Prostate gland (tissue), 2 donors: ENCODE data around the gene FHIP1B. TPM values are rescaled to one million over a fixed set of nuclear protein-coding genes. Genes with fewer than 3 reads are reported as not detected.

Experiments
- DNase-seq: peaks from one replicate; pipeline ENCODE4 v3.0.0-alpha.2; 2019; ENCODE audit warnings: low spot score
- H3K27ac ChIP-seq, 2 donors: fragments of 200-600 bp; sonication (generic); 2 replicates each; pipeline ENCODE4 v1.5.1; 2017 to 2019
- H3K27me3 ChIP-seq: fragments of 200-600 bp; sonication (generic); replicated peaks from 2 replicates; pipeline ENCODE4 v1.5.1; 2019; ENCODE audit not compliant: insufficient read depth
- H3K36me3 ChIP-seq, 2 donors: fragments of 200-600 bp; sonication (generic); 1 replicate in 1 of 2; 2 replicates in 1 of 2; pipeline versions ENCODE4 v1.5.1 to v1.8.1; 2017 to 2019
- H3K4me1 ChIP-seq: fragments of 200-600 bp; sonication (generic); replicated peaks from 2 replicates; pipeline ENCODE4 v1.5.1; 2019
- H3K4me3 ChIP-seq, 2 donors: fragments of 200-600 bp; sonication (generic); 2 replicates each; pipeline ENCODE4 v1.5.1; 2017 to 2019
- H3K9me3 ChIP-seq: fragments of 200-600 bp; sonication (generic); 2 replicates; pipeline ENCODE4 v1.5.1; 2017
- CTCF ChIP-seq, 4 experiments: fragments of 200-600 bp in 2 of 4; fragments of 450-650 bp in 2 of 4; sonication (generic) in 2 of 4; IDR thresholded peaks; 1 replicate in 3 of 4; 2 replicates in 1 of 4; pipeline ENCODE4 v1.5.1; 2016 to 2019; ENCODE audit warnings: antibody characterized with exemption in 4 of 4, mild to moderate bottlenecking in 2 of 4, moderate library complexity in 2 of 4
- POLR2A ChIP-seq: fragments of 450-650 bp; IDR thresholded peaks from one replicate; pipeline ENCODE4 v1.6.1; 2016; ENCODE audit warnings: antibody characterized with exemption, mild to moderate bottlenecking
- POLR2AphosphoS5 ChIP-seq: sonication (generic); formaldehyde crosslinking; IDR thresholded peaks from one replicate; pipeline ENCODE4 v1.6.1; 2017; ENCODE audit warnings: antibody characterized with exemption
- WGBS: methylation state at CpG from one replicate; pipeline ENCODE4 v1.1.5; 2018; 5-methylcytosine and 5-hydroxymethylcytosine counted together
- intact Hi-C: fragments of 100-400 bp; cut with DNase I; formaldehyde crosslinking; loops from one replicate; pipeline ENCODE4 v1.14.2; 2022
- total RNA-seq, 2 donors: library from RNA; depleted of rRNA; stranded (reverse); fragments of >200 nt; gene quantifications; one replicate each; pipeline ENCODE4 v1.1.0, GENCODE V29; 2016

The FHIP1B gene
- total RNA-seq, 2 donors from 2014 or later, result 50.6 to 105 TPM

GRCh38 chr11:6258571-6259081, 24.2 kb upstream of the FHIP1B start:
- no peak overlapping the region for H3K27ac ChIP-seq
- intact Hi-C loops, result no loop called here
- DNase-seq, result no peak

DNA sequence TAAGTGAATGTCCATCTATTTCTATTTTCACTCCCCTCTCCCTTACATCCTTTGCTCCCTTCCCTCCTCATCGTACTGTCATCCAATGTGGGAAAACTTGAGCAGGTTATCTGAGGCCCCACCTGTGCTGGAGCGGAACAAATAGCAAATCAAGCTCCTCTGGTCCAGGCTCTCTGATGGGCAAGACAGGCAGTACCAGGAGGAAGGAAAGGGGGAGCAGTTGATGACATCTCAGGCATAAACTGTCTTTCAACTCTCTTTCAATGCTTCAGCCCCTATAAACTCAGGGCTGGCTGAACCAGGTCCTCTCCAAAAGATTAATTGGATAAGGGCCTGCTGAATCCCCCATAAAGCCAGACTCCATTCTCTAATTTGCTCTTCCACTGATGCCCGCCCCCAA, 23.7 kb upstream of the FHIP1B start:
- Histone ChIP-seq H3K27ac (no peak overlapping the region), H3K9me3 (no peaks in the 10 kb centered on the region), H3K36me3 (no peaks in the 10 kb centered on the region), H3K27me3 (no peaks in the 10 kb centered on the region), H3K4me1 (peaks cover 5% of the 10 kb centered on the region), H3K4me3 (no peak overlapping the region)
- intact Hi-C loops, result no loop called here
- 65% methylated on average over 3 of the region's 3 CpGs for WGBS
- TF ChIP-seq POLR2AphosphoS5 (no peak), POLR2A (no peak), CTCF (IDR thresholded peaks at IDR 0.05) (no peak)
- DNase-seq, result no peak

More at GRCh38 chr11:6258571-6259081, 24.2 kb upstream of the FHIP1B start:
- 2% methylated on average over 16 of the region's 16 CpGs for WGBS
- no peaks in the 10 kb centered on the region for H3K9me3 ChIP-seq
- no peaks in the 10 kb centered on the region for H3K27me3 ChIP-seq
- TF ChIP-seq POLR2AphosphoS5 (no peak), POLR2A (no peak)
- H3K4me1 ChIP-seq, result peaks cover 5% of the 10 kb centered on the region
- peak overlapping the region; percentile 21 to 31 for H3K4me3 ChIP-seq
- no peaks in the 10 kb centered on the region for H3K36me3 ChIP-seq

- Histone ChIP-seq H3K27ac (no peak overlapping the region), H3K9me3 (no peaks in the 10 kb centered on the region), H3K27me3 (no peaks in the 10 kb centered on the region), H3K36me3 (no peaks in the 10 kb centered on the region), H3K4me3 (no peak overlapping the region), H3K4me1 (peaks cover 5% of the 10 kb centered on the region)
- TF ChIP-seq POLR2A, result no peak
- TF ChIP-seq CTCF (IDR thresholded peaks at IDR 0.05), result no peak
- no peak for TF ChIP-seq POLR2AphosphoS5
- WGBS, result 84% methylated on average over 1 of the region's 1 CpG
- intact Hi-C loops, result loop anchor here (5.0 kb wide), 2 partner anchors 64 to 99 kb away; no protein-coding TSS in a partner anchor
- no peak for DNase-seq
Observed at GRCh38 chr11:6253197-6253596, 18.8 kb upstream of the FHIP1B start.

- intact Hi-C loops, result loop anchor here (5.0 kb wide), 2 partner anchors 65 to 100 kb away; no protein-coding TSS in a partner anchor
- Histone ChIP-seq H3K36me3 (no peaks in the 10 kb centered on the region), H3K9me3 (no peaks in the 10 kb centered on the region), H3K4me3 (no peak overlapping the region), H3K27me3 (no peaks in the 10 kb centered on the region), H3K27ac (peak overlapping the region; percentile 26 to 67), H3K4me1 (peaks cover 5% of the 10 kb centered on the region)
- WGBS, result 46% methylated on average over 6 of the region's 6 CpGs
- DNase-seq, result peak; percentile 24
- TF ChIP-seq CTCF (IDR thresholded peaks at IDR 0.05) (no peak), POLR2A (no peak), POLR2AphosphoS5 (peak; percentile 58)
Observed at GRCh38 chr11:6251990-6252473, 17.6 kb upstream of the FHIP1B start.

DNA sequence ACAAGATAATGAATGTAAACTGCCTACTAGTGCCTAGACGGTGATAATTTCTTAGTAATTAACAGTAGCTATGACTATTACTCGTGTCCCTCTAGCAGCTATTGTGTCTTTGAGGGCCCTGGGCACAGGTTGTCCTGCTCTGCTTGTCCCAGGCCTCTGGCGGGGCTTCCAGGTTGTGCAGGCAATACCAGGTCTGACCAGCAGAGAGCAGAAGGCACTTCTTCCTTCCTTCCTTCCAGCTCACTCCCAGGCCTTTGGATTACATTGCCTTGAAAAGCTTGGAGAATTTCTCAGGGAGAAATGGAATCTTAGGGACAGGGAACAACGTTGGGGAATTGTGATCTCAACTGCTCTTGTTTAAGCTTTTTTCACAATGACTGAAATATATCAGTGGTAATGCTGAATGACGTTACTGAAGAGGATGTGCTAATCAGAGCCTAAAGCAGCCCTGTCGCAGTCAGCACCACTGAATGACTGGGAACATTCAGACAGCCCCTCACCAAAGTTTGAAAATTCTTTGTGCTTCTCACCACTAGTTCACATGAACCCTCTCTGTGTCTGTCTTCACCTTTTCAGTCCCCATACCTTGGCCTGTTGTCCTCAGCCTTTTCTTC, 16.8 kb upstream of the FHIP1B start:
- Histone ChIP-seq H3K36me3 (no peaks in the 10 kb centered on the region), H3K27me3 (no peaks in the 10 kb centered on the region), H3K27ac (peak overlapping the region in 1 of 2 donors; percentile 67), H3K9me3 (no peaks in the 10 kb centered on the region), H3K4me3 (no peak overlapping the region), H3K4me1 (peaks cover 5% of the 10 kb centered on the region)
- peak; percentile 46 to 85 (median 74) for TF ChIP-seq CTCF (IDR thresholded peaks at IDR 0.05)
- no peak for TF ChIP-seq POLR2A
- peak; percentile 19 for TF ChIP-seq POLR2AphosphoS5
- intact Hi-C loops, result loop anchor here (5.0 kb wide), 2 partner anchors 66 to 101 kb away; no protein-coding TSS in a partner anchor
- 52% methylated on average over 6 of the region's 6 CpGs for WGBS
- peak; percentile 34 for DNase-seq
